ENCODE data around the gene LRRC37A.
"Not testable (repeated sequence)": the region's sequence is repeated elsewhere in the genome, so short reads cannot be mapped to it uniquely, and the experiment has no call there.

DNA sequence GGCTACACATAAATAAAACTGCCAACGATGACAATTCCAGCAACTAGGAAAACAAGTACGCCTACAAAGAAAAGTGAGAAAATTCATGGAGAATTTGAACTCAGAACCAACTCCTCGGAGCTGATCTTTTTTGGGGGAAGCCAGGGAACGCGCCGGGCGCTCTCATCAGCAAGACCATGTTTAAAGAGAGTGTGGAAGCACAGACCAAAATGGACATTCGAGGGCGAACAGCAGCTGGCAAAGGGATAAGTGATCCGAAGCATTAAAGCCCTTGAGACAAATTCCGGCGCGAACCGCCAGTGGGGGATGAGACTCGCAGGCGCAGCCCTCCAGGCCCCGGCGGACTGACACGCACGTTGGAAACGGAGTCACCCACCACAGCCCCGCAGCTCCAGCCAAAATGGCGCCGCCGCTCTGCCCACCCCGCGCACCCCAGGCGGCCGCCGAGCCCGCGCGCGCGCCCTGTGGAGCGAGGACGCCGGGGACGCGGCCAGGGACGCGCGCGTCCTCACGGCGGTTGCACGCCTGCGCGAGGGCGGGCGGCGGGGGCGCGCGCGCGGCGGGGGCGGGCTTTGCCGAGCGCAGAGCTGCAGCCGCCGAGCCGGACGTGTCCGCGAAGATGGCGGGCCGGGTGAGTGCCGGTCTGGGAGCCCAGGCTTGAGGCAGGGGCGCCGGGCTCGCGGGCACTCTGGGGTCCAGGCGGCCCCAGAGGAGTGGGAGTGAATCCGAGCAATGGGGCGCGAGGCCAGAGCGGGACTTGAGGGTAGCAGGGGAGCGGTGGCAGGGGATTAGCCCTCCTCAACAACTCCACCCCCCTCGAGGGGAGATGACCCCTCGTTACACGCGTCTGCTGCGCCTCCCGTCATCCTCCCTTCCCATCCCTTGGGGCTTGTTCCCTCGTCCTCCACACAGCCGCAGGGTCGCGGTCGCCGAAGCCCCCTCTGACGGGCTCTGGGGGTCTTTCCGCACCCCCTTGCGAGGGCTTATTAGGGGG is 77.6 kb downstream of the LRRC37A start:
- not testable (repeated sequence) for TF ChIP-seq SIN3A (IDR thresholded peaks at IDR 0.05; ENCODE audit: borderline replicate concordance in 2 of 2, control insufficient read depth in 1 of 2, low read depth in 2 of 2, low read length in 2 of 2); ARHGAP35 (IDR thresholded peaks at IDR 0.05; ENCODE audit: partially characterized antibody); HDAC6 (IDR thresholded peaks at IDR 0.05; ENCODE audit: low read depth, low read length); TAL1 (IDR thresholded peaks at IDR 0.05); RCOR1 (IDR thresholded peaks at IDR 0.05; ENCODE audit: borderline replicate concordance in 1 of 2, low read depth in 2 of 2, low read length in 2 of 2); SNRNP70 (optimal IDR thresholded peaks at IDR 0.05; ENCODE audit: low read depth, low read length); SMARCC2 (IDR thresholded peaks at IDR 0.05; ENCODE audit: low read depth)
- TF ChIP-seq, protein P1, sequence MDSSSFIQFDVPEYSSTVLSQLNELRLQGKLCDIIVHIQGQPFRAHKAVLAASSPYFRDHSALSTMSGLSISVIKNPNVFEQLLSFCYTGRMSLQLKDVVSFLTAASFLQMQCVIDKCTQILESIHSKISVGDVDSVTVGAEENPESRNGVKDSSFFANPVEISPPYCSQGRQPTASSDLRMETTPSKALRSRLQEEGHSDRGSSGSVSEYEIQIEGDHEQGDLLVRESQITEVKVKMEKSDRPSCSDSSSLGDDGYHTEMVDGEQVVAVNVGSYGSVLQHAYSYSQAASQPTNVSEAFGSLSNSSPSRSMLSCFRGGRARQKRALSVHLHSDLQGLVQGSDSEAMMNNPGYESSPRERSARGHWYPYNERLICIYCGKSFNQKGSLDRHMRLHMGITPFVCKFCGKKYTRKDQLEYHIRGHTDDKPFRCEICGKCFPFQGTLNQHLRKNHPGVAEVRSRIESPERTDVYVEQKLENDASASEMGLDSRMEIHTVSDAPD (CRISPR knock-in tag; IDR thresholded peaks at IDR 0.05): not testable (repeated sequence)

All from K562 (cell line).